Endothelial cell of umbilical vein (primary cell): ENCODE results near the gene STAC3. TPM values are rescaled to one million over a fixed set of nuclear protein-coding genes. Genes with fewer than 3 reads are reported as not detected.

ENCODE experiments used
- BruUV-seq: library from RNA; stranded (reverse); fragments of 400-500 nt; replicated peaks from 2 replicates; lab custom pipeline; 2021; lab: Mats Ljungman, UMichigan
- CTCF ChIA-PET: fragments of 300-600, 350-600 bp; sonication (Branson Sonifier 250); formaldehyde crosslinking; loops from one replicate; lab custom pipeline; 2021; ENCODE audit warnings: antibody characterized with exemption, inconsistent platforms; lab: Charles Lee
- POLR2A ChIA-PET: fragments of 300-600, 350-600 bp; sonication (Branson Sonifier 250); formaldehyde crosslinking; loops from one replicate; lab custom pipeline; 2021; ENCODE audit warnings: antibody characterized with exemption, inconsistent platforms; lab: Charles Lee
- DNase-seq: peaks from one replicate; pipeline ENCODE4 v3.0.0-alpha.2; 2011; ENCODE audit warnings: low read depth, low spot score
- FAIRE-seq: peaks from 2 replicates; lab custom pipeline; 2011; peaks lifted over from hg19 to GRCh38; lab: Jason Lieb, UNC
- H2AFZ ChIP-seq: 2 replicates; pipeline ENCODE4 v1.6.0; 2012; ENCODE audit warnings: low read depth, low read length, control low read depth, inconsistent platforms
- H3K27ac ChIP-seq: 2 replicates; pipeline ENCODE4 v1.5.1; 2011; ENCODE audit warnings: low read depth, mild to moderate bottlenecking, control low read depth, low read length, moderate library complexity; ENCODE audit not compliant: insufficient read depth
- H3K27me3 ChIP-seq, 2 experiments: 2 replicates each; pipeline versions ENCODE4 v1.6.0 to v1.6.1; 2011; ENCODE audit warnings: low read length in 2 of 2, mixed read lengths in 1 of 2; ENCODE audit not compliant: control insufficient read depth in 2 of 2, insufficient read depth in 2 of 2
- H3K36me3 ChIP-seq, 2 experiments: 2 replicates in 1 of 2; 3 replicates in 1 of 2; pipeline ENCODE4 v1.5.1; 2011; ENCODE audit warnings: low read length in 2 of 2, mild to moderate bottlenecking in 1 of 2, moderate library complexity in 1 of 2; ENCODE audit not compliant: control insufficient read depth in 2 of 2, insufficient read depth in 2 of 2; ENCODE audit errors: extremely low read depth in 1 of 2
- H3K4me1 ChIP-seq: 3 replicates; pipeline ENCODE4 v1.5.1; 2011; ENCODE audit warnings: mild to moderate bottlenecking, low read length; ENCODE audit not compliant: control insufficient read depth, insufficient read depth; ENCODE audit errors: extremely low read depth
- H3K4me2 ChIP-seq: 2 replicates; pipeline ENCODE4 v1.6.1; 2011; ENCODE audit warnings: low read length, control low read depth, mixed read lengths; ENCODE audit not compliant: insufficient read depth
- H3K4me3 ChIP-seq, 3 experiments: fragments of 200-600 bp in 1 of 3; sonication (generic), shearing (Covaris generic) in 1 of 3; replicated peaks in 1 of 3; 2 replicates each; pipeline ENCODE4 v1.5.1; 2011 to 2016; ENCODE audit warnings: control low read depth in 3 of 3, low read length in 3 of 3, mild to moderate bottlenecking in 2 of 3, inconsistent platforms in 1 of 3, low read depth in 1 of 3, moderate library complexity in 1 of 3; ENCODE audit not compliant: insufficient read depth in 1 of 3
- H3K79me2 ChIP-seq: 2 replicates; pipeline ENCODE4 v1.6.0; 2012; ENCODE audit warnings: low read length, inconsistent platforms; ENCODE audit not compliant: control insufficient read depth, insufficient read depth
- H3K9ac ChIP-seq: replicated peaks from 2 replicates; pipeline ENCODE3; 2011; ENCODE audit warnings: low read length, control low read depth; ENCODE audit not compliant: insufficient read depth; ENCODE audit errors: extremely low read depth
- H3K9me1 ChIP-seq: replicated peaks from 3 replicates; pipeline ENCODE4 v1.6.0; 2011; ENCODE audit warnings: mild to moderate bottlenecking, low read length; ENCODE audit not compliant: control insufficient read depth, insufficient read depth; ENCODE audit errors: extremely low read depth
- H3K9me3 ChIP-seq: replicated peaks from 2 replicates; pipeline ENCODE4 v1.5.1; 2012; ENCODE audit warnings: low read length, inconsistent platforms; ENCODE audit not compliant: control insufficient read depth, insufficient read depth
- H4K20me1 ChIP-seq: replicated peaks from 2 replicates; pipeline ENCODE3; 2011; ENCODE audit warnings: mild to moderate bottlenecking, low read length; ENCODE audit not compliant: control insufficient read depth, insufficient read depth; ENCODE audit errors: extremely low read depth
- EZH2 ChIP-seq: IDR thresholded peaks from 2 replicates; pipeline ENCODE4 v1.6.1; 2012; ENCODE audit warnings: borderline replicate concordance, low read depth, mild to moderate bottlenecking, moderate library complexity, low read length, inconsistent platforms; ENCODE audit not compliant: severe bottlenecking
- FOS ChIP-seq: IDR thresholded peaks from 2 replicates; pipeline ENCODE4 v1.6.1; 2011; ENCODE audit warnings: mild to moderate bottlenecking, low read length, moderate library complexity, borderline replicate concordance; ENCODE audit not compliant: insufficient read depth
- GATA2 ChIP-seq: IDR thresholded peaks from 2 replicates; pipeline ENCODE4 v1.7.0; 2011; ENCODE audit warnings: low read depth, mild to moderate bottlenecking, moderate library complexity, mixed read lengths, low read length; ENCODE audit not compliant: insufficient read length, insufficient read depth
- JUN ChIP-seq: IDR thresholded peaks from 2 replicates; pipeline ENCODE4 v1.6.1; 2011; ENCODE audit warnings: borderline replicate concordance, low read depth; ENCODE audit not compliant: insufficient read length, insufficient read depth
- MYC ChIP-seq: IDR thresholded peaks from one replicate; pipeline ENCODE4 v1.6.1; 2011; ENCODE audit warnings: mild to moderate bottlenecking, low read depth, low read length
- POLR2A ChIP-seq: IDR thresholded peaks from 2 replicates; pipeline ENCODE4 v1.6.1; 2012; ENCODE audit warnings: low read depth, mild to moderate bottlenecking, control low read depth, low read length
- POLR2AphosphoS5 ChIP-seq: IDR thresholded peaks from 2 replicates; pipeline ENCODE4 v1.6.1; 2012; ENCODE audit warnings: low read depth, mild to moderate bottlenecking, control low read depth, low read length, moderate library complexity; ENCODE audit not compliant: insufficient read depth
- dilution Hi-C: fragments of 300-500 bp; cut with MboI; formaldehyde crosslinking; loops from one replicate; pipeline ENCODE4 v1.15.0; 2019; ENCODE audit warnings: low sequenced_read_pairs; ENCODE audit not compliant: extremely low pct_ligation_motif_present
- intact Hi-C: fragments of 100-400 bp; cut with micrococcal nuclease; formaldehyde crosslinking; loops from one replicate; pipeline ENCODE4 v1.10.0; 2022
- polyA plus RNA-seq, 4 experiments: library from polyadenylated mRNA; depleted of rRNA in 3 of 4; stranded (reverse) in 3 of 4; unstranded in 1 of 4; fragments of >200 nt; gene quantifications; 2 replicates each; pipeline versions ENCODE4 v1.2.1 to v1.2.3, GENCODE V29; 2011 to 2012; ENCODE audit warnings: missing spikeins in 1 of 4
- total RNA-seq: library from RNA; stranded (reverse); gene quantifications from 2 replicates; pipeline ENCODE4 v1.2.3, GENCODE V29; 2021
- TF ChIP-seq, protein P1 (sequence below): IDR thresholded peaks from 2 replicates; pipeline ENCODE4 v1.6.1; 2011; ENCODE audit not compliant: insufficient read depth, insufficient read length
- TF ChIP-seq, protein P2 (sequence below), 2 donors: IDR thresholded peaks; 1 replicate in 1 of 2; 2 replicates in 1 of 2; pipeline ENCODE4 v1.5.1; 2011; ENCODE audit warnings: low read length in 2 of 2, mild to moderate bottlenecking in 2 of 2, moderate library complexity in 2 of 2, control low read depth in 1 of 2, inconsistent platforms in 1 of 2, low read depth in 1 of 2; ENCODE audit not compliant: insufficient read depth in 1 of 2; ENCODE audit errors: extremely low read depth in 1 of 2

STAC3 gene
- total and polyA plus RNA-seq, 2 donors (not counting 3 experiments of a cell fraction or from before 2014, with no cell fraction given): 0.36 to 0.55 TPM

- dilution Hi-C loops: no loop called here
- no peaks in the 10 kb centered on the region for H3K9me3 ChIP-seq
- intact Hi-C loops: no loop called here
- POLR2A ChIA-PET: no interaction called here
- peaks cover 2 to 3% of the 10 kb centered on the region in 2 experiments for H3K27me3 ChIP-seq
- H3K9ac ChIP-seq: no peak overlapping the region
- H2AFZ ChIP-seq: no peak overlapping the region
- H3K36me3 ChIP-seq: no peaks in the 10 kb centered on the region
- H3K4me3 ChIP-seq: no peak overlapping the region
- H3K9me1 ChIP-seq: no peaks in the 10 kb centered on the region
- no peaks in the 10 kb centered on the region for H3K79me2 ChIP-seq
- no peak for TF ChIP-seq JUN
- TF ChIP-seq MYC: no peak
- TF ChIP-seq, protein P1, sequence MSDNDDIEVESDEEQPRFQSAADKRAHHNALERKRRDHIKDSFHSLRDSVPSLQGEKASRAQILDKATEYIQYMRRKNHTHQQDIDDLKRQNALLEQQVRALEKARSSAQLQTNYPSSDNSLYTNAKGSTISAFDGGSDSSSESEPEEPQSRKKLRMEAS: no peak
- TF ChIP-seq EZH2: no peak
- TF ChIP-seq POLR2A: no peak
- TF ChIP-seq, protein P2, sequence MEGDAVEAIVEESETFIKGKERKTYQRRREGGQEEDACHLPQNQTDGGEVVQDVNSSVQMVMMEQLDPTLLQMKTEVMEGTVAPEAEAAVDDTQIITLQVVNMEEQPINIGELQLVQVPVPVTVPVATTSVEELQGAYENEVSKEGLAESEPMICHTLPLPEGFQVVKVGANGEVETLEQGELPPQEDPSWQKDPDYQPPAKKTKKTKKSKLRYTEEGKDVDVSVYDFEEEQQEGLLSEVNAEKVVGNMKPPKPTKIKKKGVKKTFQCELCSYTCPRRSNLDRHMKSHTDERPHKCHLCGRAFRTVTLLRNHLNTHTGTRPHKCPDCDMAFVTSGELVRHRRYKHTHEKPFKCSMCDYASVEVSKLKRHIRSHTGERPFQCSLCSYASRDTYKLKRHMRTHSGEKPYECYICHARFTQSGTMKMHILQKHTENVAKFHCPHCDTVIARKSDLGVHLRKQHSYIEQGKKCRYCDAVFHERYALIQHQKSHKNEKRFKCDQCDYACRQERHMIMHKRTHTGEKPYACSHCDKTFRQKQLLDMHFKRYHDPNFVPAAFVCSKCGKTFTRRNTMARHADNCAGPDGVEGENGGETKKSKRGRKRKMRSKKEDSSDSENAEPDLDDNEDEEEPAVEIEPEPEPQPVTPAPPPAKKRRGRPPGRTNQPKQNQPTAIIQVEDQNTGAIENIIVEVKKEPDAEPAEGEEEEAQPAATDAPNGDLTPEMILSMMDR (IDR thresholded peaks at IDR 0.05; ENCODE audit: extremely low read depth in 1 of 2, insufficient read depth in 1 of 2, low read depth in 1 of 2, low read length in 2 of 2): no peak
- no peak for TF ChIP-seq FOS
- TF ChIP-seq GATA2: no peak
- TF ChIP-seq POLR2AphosphoS5: no peak
- no peak overlapping the region for H3K27ac ChIP-seq
- H4K20me1 ChIP-seq: no peaks in the 10 kb centered on the region
- H3K4me1 ChIP-seq: peaks cover 2% of the 10 kb centered on the region
- CTCF ChIA-PET: interaction anchor here (3.8 kb wide), 1 partner anchor 34 kb away, joined by 13 read pairs; no protein-coding TSS in a partner anchor
- FAIRE-seq (no peak), DNase-seq (no peak)
- no peak overlapping the region for H3K4me2 ChIP-seq
- BruUV-seq: no TSS peak
Observed at GRCh38 chr12:57208631-57209282, 42.2 kb downstream of the STAC3 start.
